HG02759 (cell line): ENCODE measurements around the gene MGA.

Source experiments
- ATAC-seq: cut with Tn5 transposase; IDR thresholded peaks from one replicate; pipeline ENCODE4 v1.9.1; 2021; ENCODE audit warnings: mild to moderate bottlenecking, moderate library complexity; ENCODE audit not compliant: unreplicated experiment

Gene MGA

GRCh38 chr15:41656188-41656587 is 4.0 kb upstream of the MGA start:
- ATAC-seq, result no peak

GRCh38 chr15:41658689-41659088 is 1.5 kb upstream of the MGA start:
- ATAC-seq, result no peak

GRCh38 chr15:41659190-41659589 is 1.0 kb upstream of the MGA start:
- ATAC-seq, result no peak

- ATAC-seq, result peak; percentile 3
Measured at GRCh38 chr15:41659855-41660234, 360 bp upstream of the MGA start.

- ATAC-seq, result no peak
Measured at GRCh38 chr15:41661078-41661517, 893 bp downstream of the MGA start.

- peak; percentile 46 for ATAC-seq
Measured at GRCh38 chr15:41661518-41662225, 1.5 kb downstream of the MGA start.

GRCh38 chr15:41666353-41666920 is 6.2 kb downstream of the MGA start:
- ATAC-seq, result no peak

GRCh38 chr15:41669701-41670100 is 9.5 kb downstream of the MGA start:
- no peak for ATAC-seq

- no peak for ATAC-seq
Measured at GRCh38 chr15:41671656-41672648, 11.7 kb downstream of the MGA start.

- no peak for ATAC-seq
Measured at GRCh38 chr15:41675337-41675736, 15.1 kb downstream of the MGA start.

- ATAC-seq, result no peak
Measured at GRCh38 chr15:41678742-41679141, 18.5 kb downstream of the MGA start.

- ATAC-seq, result no peak
Measured at GRCh38 chr15:41683955-41684354, 23.8 kb downstream of the MGA start.

GRCh38 chr15:41688671-41689070 is 28.5 kb downstream of the MGA start:
- ATAC-seq, result no peak

GRCh38 chr15:41689083-41689482 is 28.9 kb downstream of the MGA start:
- no peak for ATAC-seq

GRCh38 chr15:41689834-41690233 is 29.6 kb downstream of the MGA start:
- ATAC-seq, result no peak

GRCh38 chr15:41690636-41691035 is 30.4 kb downstream of the MGA start:
- ATAC-seq, result no peak

- no peak for ATAC-seq
Measured at GRCh38 chr15:41691471-41691870, 31.3 kb downstream of the MGA start.

- ATAC-seq, result no peak
Measured at GRCh38 chr15:41692049-41692448, 31.8 kb downstream of the MGA start.

- ATAC-seq, result no peak
Measured at GRCh38 chr15:41693757-41694156, 33.6 kb downstream of the MGA start.

- ATAC-seq, result peak; percentile 84
Measured at GRCh38 chr15:41695750-41696436, 35.7 kb downstream of the MGA start.

- ATAC-seq, result no peak
Measured at GRCh38 chr15:41698779-41699178, 38.6 kb downstream of the MGA start.
